Bronchial epithelial cell (primary cell): ENCODE measurements around the gene EXOSC2. TPM values are rescaled to one million over a fixed set of nuclear protein-coding genes. Genes with fewer than 3 reads are reported as not detected.
A peak's percentile ranks its signal among the peaks of the same experiment; 100 is the strongest.
"Not testable (repeated sequence)": the region's sequence is repeated elsewhere in the genome, so short reads cannot be mapped to it uniquely, and the experiment has no call there.

ENCODE experiments used
- DNase-seq: peaks from one replicate; pipeline ENCODE4 v3.0.0-alpha.2; 2010; ENCODE audit warnings: low read depth
- FAIRE-seq: peaks from 2 replicates; lab custom pipeline; 2011; peaks lifted over from hg19 to GRCh38; lab: Jason Lieb, UNC
- H3K27me3 ChIP-seq: 2 replicates; pipeline ENCODE4 v1.5.1; 2011; ENCODE audit warnings: low read length; ENCODE audit not compliant: control insufficient read depth, insufficient read depth
- H3K36me3 ChIP-seq: 2 replicates; pipeline ENCODE4 v1.5.1; 2011; ENCODE audit warnings: low read length; ENCODE audit not compliant: control insufficient read depth, insufficient read depth
- H3K4me3 ChIP-seq: 2 replicates; pipeline ENCODE4 v1.5.1; 2011; ENCODE audit warnings: mild to moderate bottlenecking, low read depth, low read length, control low read depth
- total RNA-seq: library from RNA; depleted of rRNA; stranded (reverse); fragments of >200 nt; gene quantifications from 2 replicates; pipeline ENCODE4 v1.2.1, GENCODE V29; 2014
- TF ChIP-seq, protein P1 (sequence below): IDR thresholded peaks from 2 replicates; pipeline ENCODE4 v1.5.1; 2011; ENCODE audit warnings: mild to moderate bottlenecking, moderate library complexity, low read length, control low read depth, inconsistent platforms; ENCODE audit not compliant: insufficient read depth, severe bottlenecking

Gene EXOSC2
- total RNA-seq, 1 donor from 2014 or later: 38.7 TPM

GRCh38 chr9:130680836-130681768 lies 12.5 kb upstream of the EXOSC2 start:
- FAIRE-seq (no peak), DNase-seq (peak; percentile 74)
- Histone ChIP-seq H3K27me3 (peaks cover 2% of the 10 kb centered on the region), H3K36me3 (no peaks in the 10 kb centered on the region), H3K4me3 (peak overlapping the region; percentile 53)
- TF ChIP-seq, protein P1, sequence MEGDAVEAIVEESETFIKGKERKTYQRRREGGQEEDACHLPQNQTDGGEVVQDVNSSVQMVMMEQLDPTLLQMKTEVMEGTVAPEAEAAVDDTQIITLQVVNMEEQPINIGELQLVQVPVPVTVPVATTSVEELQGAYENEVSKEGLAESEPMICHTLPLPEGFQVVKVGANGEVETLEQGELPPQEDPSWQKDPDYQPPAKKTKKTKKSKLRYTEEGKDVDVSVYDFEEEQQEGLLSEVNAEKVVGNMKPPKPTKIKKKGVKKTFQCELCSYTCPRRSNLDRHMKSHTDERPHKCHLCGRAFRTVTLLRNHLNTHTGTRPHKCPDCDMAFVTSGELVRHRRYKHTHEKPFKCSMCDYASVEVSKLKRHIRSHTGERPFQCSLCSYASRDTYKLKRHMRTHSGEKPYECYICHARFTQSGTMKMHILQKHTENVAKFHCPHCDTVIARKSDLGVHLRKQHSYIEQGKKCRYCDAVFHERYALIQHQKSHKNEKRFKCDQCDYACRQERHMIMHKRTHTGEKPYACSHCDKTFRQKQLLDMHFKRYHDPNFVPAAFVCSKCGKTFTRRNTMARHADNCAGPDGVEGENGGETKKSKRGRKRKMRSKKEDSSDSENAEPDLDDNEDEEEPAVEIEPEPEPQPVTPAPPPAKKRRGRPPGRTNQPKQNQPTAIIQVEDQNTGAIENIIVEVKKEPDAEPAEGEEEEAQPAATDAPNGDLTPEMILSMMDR: no peak

GRCh38 chr9:130681769-130682420 lies 11.7 kb upstream of the EXOSC2 start:
- TF ChIP-seq, protein P1: no peak
- DNase-seq (no peak), FAIRE-seq (no peak)
- Histone ChIP-seq H3K4me3 (peak overlapping the region; percentile 53), H3K36me3 (no peaks in the 10 kb centered on the region), H3K27me3 (peaks cover 2% of the 10 kb centered on the region)

DNA sequence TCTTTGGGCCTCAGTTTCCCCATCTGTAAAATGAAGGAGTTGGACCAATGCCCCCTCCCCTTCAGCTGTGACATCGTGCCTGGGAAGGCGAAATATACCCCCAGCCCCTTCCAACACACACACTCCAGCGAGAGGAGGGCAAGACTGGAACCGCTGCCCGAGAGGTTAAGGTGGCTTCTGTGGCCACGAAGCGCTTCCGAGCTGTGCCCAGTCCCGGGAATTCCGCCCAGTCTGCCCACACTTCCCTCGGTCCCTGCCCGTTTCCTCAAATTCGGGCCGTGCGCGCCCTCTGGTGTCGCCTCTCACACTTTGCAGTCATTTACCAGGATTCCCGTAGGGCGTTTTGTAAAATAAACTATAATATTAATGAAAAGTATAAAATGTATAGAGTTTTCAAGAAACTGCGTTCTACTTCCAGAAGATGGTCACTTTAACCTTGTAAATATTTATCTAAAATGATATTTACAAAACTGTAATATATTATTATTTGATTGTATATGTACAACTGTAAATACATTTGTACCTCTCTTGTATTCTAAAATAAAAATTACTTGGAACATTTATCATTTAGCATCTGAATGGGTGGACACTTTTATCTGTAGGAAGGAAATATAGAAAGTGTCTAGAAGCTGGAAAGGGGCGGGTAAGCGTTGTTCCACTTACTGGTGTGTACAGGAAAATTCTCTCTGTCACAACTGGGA lies 11.0 kb upstream of the EXOSC2 start:
- peak overlapping the region; percentile 53 for H3K4me3 ChIP-seq
- FAIRE-seq: no peak
- H3K36me3 ChIP-seq: no peaks in the 10 kb centered on the region
- peak; percentile 57 for DNase-seq
- TF ChIP-seq, protein P1: peak; percentile 69
- H3K27me3 ChIP-seq: peaks cover 2% of the 10 kb centered on the region

DNA sequence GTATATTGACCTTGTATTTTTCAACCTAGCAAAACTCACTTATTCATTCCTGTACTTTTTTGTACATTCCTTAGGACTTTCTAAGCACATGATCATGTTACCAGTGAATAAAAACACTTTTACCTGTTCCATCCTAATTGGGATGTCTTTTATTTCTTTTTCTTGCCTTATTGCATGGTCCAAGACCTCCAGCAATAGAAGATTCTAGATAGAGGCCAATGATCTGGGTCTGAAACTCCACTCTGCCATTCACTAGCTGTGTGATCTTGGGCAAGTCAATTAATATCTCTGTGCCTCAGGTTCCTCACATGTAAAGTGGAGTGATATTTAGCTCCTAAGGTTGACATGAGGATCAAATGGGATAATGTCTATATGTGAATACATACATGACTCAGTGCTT lies 8.5 kb upstream of the EXOSC2 start:
- FAIRE-seq: no peak
- Histone ChIP-seq H3K4me3 (no peak overlapping the region), H3K27me3 (peaks cover 2% of the 10 kb centered on the region), H3K36me3 (no peaks in the 10 kb centered on the region)
- TF ChIP-seq, protein P1: no peak
- no peak for DNase-seq

DNA sequence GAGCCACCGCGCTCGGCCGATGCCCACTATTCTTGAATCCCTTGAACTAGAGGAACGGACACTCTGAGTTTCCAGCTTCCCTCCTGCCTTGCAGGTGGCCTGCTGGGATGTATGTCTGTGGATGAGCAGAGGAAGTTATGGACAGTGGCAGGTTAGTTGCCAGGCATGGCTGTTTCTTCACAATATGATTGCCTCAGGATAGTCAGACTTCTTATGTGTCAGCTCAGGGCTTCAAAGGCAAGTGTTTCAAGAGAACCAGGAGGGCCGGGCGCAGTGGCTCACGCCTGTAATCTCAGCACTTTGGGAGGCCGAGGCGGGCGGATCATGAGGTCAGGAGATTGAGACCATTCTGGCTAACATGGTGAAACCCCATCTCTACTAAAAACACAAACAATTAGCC lies 7.6 kb upstream of the EXOSC2 start:
- not testable (repeated sequence) for H3K4me3 ChIP-seq, H3K36me3 ChIP-seq, FAIRE-seq, H3K27me3 ChIP-seq, DNase-seq

- Histone ChIP-seq H3K36me3 (no peaks in the 10 kb centered on the region), H3K27me3 (no peaks in the 10 kb centered on the region), H3K4me3 (no peak overlapping the region)
- DNase-seq (no peak), FAIRE-seq (no peak)
- TF ChIP-seq, protein P1: no peak
These were observed 6.0 kb upstream of the EXOSC2 start for GRCh38 chr9:130687615-130688014.
